NCI-H446 (cell line): ENCODE measurements around the gene SPI1.

Experiments used
- DNase-seq, 2 experiments: peaks; one replicate each; lab custom pipeline; 2025; lab: John Stamatoyannopoulos, UW

Gene SPI1

DNA sequence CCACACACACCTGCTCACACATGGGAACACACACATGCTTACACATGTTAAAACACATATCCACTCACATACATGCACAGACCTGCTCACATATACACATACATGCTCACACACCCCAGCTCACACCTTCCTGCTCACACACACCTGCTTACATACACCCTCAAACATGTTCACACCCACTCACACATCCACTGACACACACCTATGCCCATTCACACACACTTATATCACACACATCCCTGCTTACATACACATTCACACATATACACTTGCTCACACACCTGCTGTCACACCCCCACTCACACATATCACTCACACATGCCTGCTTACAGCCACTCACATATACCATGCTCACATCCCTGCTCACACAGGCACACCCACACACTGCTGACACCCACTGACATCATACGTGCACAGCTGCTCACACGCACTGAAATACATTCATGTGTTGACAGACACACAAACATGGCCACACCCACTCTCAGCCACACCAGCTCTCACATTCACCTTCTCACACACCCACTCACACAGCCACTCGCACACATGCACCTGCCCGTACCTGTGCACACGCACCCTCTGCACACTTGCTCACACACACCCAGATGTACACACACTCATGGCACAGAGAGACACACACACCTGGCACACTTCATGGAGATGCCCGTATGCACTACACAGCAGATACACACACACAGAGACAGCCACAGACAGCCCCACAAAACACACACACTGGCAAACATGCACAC lies 20.2 kb downstream of the SPI1 start:
- DNase-seq = no peak

DNA sequence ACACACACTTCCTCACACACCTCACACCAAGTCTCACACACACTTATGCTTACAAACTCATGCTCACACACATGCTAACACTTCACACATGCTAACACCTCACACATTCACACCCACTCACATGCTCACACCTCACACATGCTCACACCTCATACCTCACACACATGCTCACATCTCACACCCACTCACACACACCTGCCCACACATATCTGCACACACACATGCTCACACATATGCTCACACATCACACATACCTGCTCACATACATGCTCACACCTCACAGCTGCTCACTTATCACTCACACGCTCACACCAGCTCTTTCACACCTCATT lies 21.4 kb downstream of the SPI1 start:
- DNase-seq = no peak

DNA sequence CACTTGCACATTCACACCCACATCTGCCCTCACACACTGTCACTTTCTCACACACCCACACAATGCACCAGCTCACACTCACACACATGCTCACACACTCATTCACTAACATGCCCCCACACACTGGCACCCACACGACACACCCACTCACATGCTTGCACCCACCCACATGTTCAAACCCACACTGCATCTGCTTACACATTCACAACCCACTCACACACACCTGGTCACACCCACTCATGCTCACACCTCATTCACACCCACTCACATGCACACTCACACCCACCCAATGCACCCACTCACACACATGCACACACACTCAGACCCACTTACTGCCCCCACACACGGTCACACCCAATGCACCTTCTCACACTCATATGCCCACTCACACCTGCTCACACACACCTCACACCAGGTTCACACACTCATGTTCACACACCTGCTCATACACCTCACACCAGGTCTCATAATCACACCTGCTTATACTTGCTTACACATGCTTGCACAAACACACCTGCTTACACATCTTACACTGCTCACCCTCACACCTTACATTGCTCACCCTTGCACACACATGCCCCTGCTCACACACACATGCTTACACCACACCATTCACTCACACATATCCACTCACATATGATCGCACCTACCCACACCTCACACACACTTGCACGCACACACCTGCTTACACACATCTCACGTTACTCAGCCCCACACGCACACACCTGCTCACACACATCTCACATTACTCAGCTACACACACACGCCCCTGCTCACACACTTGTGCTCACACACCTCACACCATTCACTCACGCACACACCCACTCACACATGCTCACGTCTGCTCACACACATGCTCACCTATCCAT lies 22.0 kb downstream of the SPI1 start:
- DNase-seq = no peak

DNA sequence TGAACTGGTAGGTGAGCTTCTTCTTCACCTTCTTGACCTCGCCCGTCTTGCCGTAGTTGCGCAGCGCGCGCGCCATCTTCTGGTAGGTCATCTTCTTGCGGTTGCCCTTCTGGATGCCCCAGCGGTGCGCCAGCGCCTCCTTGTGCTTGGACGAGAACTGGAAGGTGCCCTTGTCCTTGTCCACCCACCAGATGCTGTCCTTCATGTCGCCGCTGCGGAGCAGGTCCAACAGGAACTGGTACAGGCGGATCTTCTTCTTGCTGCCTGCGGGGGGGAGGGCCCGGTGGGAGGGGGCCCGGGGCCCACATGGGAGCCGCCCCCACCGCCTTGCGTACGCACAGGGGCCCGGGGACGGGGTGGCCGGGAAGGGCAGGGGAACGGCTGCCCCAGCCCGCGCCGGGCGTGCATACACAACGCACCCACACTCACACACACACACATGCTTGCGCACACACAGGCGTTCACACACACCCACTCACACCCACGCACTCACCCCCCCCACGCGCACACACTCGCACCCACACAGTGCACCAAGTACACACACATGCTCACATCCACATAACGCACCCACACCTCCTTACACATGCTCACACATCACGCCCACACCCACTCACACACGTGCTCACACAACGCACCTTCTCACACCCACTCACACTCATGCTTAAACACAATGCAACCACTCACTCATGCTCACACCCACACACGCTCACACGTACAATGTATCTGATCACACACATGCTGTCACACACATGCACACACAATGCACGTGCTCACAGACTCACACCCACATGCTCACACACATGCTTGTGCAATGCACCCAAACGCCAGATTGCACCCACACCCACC lies 22.8 kb downstream of the SPI1 start:
- peak; percentile 32 to 84 for DNase-seq

DNA sequence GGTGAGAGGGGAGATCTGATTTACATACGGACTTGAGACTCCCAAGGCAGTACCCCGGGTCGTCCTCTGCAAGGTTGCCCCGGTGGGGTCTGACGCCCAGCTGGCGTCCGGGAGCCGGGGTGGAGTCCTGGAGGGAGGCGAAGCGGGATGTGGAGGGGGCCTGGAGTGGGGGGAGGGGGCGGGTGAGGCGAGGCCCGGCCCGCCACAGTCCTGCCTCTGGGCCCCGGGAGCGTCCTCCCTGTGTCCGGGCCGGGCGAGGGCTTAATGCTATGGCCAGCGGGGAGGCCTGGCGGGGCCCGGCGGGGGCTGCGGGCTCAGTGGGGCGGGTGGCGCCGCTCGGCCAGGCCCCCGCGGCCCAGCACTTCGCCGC lies 23.4 kb downstream of the SPI1 start:
- no peak for DNase-seq

DNA sequence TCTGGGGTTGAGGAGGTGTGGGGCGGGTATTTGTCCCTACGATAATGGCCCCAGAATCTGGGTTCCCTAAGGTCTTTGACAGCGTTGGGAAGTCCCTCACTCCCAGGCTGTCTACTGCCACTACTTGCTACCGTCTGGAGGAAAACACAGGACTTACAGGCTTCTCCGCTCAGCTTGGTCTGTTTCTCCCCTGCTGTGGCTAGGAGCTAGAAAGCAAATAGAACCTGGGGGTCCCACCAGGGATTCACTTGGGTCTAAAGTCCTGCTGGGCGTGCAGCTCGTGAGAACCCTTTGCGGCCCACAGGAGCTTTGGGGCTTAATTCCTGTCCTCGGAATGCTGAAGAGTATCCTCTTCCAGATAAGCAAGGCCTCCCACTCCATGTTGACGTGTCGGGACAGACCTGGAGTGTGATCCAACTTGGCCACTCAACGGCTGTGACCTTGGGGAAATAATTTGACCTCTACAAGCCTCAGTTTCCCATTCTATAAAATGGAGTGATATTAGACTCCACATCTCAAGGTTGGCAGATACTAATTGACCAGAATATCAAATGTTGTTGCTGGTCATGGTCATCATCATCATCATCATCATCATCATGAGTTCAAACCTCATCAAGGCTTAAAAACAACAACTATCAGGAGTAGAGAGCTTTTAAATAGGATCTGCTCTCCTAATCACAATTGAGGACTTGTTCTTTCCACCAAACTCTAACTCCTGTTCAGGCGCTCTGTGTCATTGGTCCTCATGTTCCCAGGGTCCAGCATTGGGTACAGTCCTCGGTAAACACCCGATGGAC lies 24.2 kb downstream of the SPI1 start:
- DNase-seq = no peak

DNA sequence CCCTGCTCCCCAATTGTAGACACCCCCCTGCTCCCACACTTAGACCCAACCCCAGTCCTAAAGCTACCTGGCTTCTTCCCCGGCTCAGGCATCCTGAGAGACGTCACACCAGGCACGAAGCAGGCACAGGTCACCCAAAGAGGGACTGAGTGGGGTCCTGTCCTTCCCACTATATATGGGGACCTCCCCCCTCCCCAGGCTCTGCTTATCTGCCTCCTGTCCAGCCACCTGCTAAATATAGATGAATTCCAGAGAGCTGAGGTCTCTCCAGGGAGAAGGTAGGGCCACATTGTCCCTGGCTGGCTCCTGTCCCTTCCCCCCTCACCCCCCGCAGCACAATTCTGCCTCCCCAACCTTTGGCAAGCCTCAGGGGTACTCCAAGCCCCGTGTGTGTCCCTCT lies 25.8 kb downstream of the SPI1 start, which contains the start of gene MYBPC3:
Gene MYBPC3 (minus strand): TSS at position 147 of the 400 bp plus-strand sequence. CDS start 55 bp downstream, at position 92.
- DNase-seq = no peak

DNA sequence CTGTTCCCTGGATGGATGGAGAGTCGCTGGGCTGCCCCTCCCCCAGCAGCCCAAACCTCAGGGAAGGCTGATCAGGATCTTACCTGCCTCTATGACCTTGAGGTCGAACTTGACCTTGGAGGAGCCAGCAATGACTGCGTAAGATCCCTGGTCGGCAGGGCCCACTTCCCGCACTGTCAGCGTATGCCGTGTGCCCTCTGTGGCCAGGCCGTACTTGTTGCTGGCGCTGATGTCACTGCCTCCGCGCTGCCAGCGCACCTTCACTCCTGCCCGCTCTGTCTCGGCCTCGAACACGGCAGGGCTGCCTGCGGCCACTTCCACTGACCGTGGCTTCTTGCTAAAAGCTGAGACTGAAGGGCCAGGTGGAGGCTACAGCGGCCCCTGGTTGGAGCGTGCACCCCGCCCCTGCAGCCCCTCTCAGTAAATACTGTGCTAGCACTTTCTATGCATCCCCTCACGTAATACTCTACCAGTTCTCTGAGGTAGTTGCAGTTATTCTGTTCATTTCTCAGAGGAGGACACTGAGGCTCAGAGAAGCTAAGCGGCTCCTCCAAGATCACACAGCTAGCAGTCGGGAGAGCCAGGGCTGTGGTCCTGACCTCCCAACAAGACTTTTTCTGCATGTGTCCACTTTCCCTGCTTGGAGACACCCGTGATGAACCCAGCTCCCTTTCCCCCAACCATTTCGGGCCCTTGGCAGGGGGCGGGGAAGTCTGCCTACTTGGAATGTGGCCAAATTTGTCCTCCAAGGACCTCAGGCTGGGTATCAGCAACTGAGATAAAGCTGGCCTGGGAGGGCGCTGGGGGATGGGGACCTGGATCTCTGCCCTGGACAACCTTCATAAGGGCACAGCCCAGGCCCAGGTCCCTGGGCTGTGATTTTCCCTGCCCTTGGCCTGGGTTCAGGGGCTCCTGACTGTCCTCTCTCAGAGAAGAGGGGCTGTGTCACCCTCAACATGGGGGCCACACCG lies 26.9 kb downstream of the SPI1 start:
- no peak for DNase-seq

DNA sequence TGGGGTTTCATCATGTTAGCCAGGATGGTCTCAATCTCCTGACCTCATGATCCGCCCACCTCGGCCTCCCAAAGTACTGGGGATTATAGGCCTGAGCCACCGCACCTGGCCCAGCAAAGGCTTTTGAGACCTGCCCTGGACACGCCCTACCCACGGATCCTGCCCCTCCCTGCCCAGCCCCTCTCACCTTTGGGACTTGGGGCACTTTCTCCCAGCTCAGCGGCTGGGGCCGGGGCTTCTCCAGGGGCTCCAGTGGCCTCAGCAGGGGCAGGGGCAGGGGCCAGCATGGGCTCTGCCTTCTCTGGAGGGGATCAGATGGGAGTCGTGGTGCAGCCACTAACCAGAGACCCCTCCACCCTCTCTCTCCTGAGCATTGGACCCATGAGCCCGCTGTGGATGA lies 28.0 kb downstream of the SPI1 start:
- no peak for DNase-seq

DNA sequence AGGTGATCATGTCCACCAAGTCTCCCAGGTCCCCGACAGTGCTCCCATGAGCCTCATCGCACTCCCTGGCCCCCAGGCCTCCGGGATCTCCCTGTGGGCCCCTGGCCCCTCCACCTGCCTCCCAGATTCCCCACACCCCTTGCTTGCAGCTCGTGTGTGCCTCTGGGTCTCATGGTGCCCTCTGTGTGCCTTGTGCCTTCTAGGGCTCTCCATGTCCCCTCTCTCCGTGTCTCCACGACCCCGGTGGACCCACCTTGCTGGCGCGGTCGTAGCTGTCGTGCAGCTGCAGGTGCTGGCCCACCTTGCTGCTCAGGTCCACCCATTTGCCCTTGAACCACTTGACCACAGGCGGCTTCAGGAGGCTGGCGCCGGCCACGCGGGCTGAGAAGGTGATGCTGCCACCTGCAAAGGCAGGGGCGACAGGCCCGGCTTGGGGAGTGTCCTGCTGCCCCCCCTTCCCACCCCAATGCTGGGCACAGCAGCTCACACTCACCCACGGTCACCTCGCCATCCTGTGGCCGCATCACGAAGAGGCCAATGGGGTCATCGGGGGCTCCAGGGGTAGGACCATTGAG lies 28.7 kb downstream of the SPI1 start:
- DNase-seq = no peak

DNA sequence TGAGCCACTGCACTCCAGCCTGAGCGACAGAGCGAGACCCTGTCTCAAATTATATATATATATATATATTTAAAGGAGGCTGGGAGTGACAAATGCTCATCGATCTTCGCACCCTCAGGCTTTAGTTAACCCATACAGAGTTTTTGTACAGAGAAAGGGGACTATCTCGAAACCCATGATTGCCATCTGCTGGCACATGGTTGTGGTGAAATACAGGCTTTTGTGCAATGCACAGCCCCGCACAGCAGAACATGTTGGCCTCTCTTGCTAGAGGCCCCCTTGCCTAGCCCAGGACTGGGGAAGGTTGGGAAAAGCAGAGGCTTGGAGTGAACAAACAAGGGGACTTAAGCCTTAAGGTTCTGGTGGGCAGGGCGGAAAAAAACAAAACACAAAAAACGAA lies 29.5 kb downstream of the SPI1 start:
- DNase-seq = peak in 1 of 2 experiments; percentile 51

DNA sequence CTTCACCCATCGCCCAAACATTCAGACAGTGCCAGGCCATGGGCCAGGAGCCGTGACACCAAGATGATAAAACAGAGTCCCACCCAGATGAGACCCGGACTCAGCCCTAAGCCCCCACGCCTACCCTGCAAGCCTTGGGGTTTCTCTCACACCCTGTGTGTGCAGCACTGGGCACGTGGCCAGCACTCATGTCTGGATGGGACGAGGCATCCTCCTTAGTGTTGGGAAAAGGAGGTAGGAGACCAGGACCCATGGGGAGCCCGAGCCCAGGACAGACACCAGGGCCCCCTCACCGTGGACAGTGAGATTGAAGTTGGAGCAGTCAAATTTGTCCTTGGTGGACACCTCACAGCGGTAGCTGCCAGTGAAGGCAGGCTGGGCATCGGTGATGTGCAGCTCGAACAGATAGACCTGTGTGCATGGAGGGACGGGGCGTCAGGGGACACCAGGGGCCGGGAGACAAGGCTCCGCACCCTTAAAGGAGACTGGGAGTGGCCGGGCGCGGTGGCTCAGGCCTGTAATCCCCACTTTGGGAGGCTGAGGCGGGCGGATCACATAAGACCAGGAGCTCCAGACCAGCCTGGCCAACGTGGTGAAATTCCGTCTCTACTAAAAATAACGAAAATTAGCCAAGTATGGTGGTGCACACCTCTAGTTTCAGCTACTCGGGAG lies 30.1 kb downstream of the SPI1 start:
- no peak for DNase-seq

DNA sequence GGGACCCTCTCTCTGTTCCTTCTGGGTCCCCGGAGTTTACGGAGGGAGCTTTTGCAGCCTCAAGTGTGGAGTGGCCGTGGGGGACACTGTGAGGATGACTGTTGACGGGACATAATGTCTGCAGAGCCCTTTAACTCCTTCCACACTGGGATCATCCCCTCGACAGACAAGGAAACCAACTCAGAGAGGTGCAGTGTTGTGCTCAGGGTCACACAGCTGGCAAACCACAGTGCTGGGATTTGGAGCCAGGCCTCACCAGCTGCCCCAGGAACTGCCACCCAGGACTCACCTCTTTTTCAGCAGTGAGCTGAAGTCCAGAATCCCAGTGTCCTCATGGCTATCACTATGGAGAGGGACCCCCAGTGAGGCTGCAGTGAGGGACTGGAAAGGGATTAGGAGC lies 31.2 kb downstream of the SPI1 start:
- no peak for DNase-seq

DNA sequence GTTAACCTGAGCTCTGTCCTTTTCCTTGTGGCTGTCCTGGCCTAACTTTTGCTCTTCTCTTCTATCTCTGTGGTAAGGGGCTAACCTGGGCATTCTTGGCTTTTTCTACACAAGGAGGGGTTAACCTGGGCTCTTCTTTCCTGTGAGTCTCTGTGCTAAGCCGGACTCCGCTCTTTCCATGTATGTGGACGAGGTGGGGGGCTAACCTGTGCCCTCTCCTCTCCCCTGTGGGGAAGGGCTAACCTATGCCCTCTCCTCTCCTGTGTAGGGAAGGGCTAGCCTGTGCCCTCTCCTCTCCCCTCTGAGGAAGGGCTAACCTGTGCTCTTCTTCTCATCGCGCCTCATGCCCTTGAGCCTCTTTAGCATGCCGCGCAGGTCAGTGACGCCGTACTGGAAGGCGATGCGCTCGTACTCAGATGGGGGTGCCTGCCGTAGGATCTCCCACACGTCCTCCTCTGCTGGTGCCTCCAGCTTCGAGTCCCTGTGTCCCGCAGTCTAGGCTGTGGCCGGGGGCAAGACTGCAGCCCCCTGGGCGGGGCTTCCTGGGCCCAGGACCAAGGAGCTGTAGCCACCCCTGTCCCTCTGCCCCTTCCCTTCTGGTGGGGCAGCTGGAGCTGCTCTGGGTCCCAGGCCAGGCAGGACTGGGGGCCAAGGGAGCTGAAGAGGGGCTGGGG lies 32.3 kb downstream of the SPI1 start:
- no peak for DNase-seq

DNA sequence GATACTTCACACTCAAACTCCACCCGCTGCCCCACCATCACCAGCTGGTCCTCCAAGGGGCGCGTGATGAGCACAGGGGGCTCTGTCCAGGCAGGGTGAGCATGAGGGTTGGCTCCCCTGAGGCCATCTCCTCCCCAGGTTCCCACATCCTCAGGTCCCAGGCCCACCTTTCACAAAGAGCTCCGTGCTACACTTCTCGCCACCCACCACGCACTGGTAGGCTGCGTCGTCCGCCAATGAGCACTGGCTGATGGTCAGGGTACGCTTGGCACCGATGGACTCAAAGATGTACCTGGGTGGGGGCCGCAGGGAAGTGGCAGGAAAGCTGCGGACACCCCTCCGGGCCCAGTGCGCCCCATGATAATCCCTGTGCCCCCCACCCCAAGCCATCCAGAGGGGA lies 35.5 kb downstream of the SPI1 start:
- no peak for DNase-seq

DNA sequence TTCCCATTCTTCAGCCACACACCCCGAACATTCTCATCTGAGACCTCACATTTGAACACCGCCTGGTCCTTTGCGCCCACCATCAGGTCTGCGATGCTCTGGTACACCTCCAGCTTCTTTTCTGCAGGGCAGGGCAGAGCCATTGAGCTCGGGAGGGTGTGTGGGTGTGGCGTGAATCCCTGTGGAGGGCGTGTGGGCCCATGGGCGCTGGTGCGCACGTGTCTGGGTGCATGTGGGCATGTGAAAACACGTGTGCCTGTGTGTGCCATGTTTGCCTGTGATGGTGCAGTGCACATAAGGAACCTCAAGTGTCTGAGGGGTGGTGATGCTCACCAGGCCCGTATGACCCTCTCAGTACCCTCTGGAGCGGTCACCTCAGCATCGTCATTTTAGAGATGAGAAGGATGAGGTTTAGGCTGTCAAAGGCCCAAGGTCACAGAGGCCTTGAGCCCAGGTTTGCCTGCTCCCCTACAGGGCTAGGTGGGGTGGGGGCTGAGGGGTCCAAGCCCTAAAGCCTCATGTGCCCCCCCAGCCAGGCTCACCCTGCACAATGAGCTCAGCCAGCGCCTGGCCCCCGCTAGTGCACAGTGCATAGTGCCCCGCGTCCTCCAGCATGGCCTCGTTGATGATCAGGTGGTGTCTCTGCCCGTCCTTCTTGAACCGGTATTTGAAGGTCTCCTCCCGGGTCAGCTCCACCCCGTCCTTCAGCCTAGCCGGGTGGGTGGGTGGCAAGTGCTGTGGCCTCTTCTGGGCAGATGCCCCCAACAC lies 36.1 kb downstream of the SPI1 start:
- DNase-seq = no peak

DNA sequence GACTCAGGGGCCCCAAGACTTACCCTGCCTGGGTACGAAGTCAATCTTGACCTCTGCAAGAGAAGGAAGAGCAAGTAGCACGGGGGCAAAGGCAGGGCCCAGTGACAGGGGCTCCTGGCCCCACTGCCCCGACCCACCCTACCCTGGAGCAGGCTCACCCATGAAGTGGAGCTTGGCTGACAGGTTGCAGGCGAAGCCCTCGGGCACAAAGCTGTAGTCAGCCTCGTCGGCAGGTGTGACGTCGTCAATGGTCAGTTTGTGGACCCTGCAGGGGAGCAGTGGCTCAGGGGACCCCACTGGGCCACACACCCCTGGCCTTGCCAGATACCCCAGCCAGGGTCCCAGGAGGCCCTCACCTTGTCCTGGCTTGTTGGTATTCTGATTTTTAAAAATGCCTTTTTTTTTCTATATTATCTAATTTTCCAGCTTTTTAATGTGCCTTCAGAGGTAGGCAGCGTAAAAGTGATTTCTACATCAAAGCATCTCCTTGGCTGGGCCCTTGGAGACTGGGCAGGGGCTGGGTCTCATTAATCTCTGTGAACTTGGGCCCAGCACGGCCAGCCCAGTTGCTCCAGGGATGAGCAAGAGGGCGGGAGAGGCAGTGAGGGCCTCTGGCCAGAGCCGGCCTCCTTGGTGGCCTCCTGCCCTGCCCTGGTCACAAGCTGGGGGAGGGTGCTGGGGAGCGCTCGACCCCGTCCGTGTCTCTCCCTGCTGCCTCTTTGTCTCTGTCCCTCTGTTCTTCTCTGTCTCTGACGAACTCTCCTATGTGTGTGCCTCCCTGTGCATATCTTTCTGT lies 37.2 kb downstream of the SPI1 start:
- no peak for DNase-seq
